Fibroblast of pulmonary artery (primary cell): ENCODE results near the gene TFEB.

ENCODE experiments used
- DNase-seq: peaks from one replicate; pipeline ENCODE4 v3.0.0-alpha.2; 2010; ENCODE audit warnings: low read depth
- H3K4me3 ChIP-seq: replicated peaks from 2 replicates; pipeline ENCODE4 v1.5.1; 2011; ENCODE audit warnings: low read depth, mild to moderate bottlenecking, control low read depth, low read length, moderate library complexity
- CTCF ChIP-seq: IDR thresholded peaks from 2 replicates; pipeline ENCODE4 v1.5.1; 2011; ENCODE audit warnings: mild to moderate bottlenecking, control low read depth, low read length, inconsistent platforms; ENCODE audit errors: missing control alignments

TFEB gene

GRCh38 chr6:41731561-41732086 lies 3.8 kb downstream of the TFEB start:
- no peak overlapping the region for H3K4me3 ChIP-seq
- DNase-seq = no peak
- TF ChIP-seq CTCF = no peak

GRCh38 chr6:41730531-41731436 lies 4.6 kb downstream of the TFEB start:
- no peak overlapping the region for H3K4me3 ChIP-seq
- DNase-seq = no peak
- no peak for TF ChIP-seq CTCF

- no peak for TF ChIP-seq CTCF
- H3K4me3 ChIP-seq = no peak overlapping the region
These were observed 5.8 kb downstream of the TFEB start for GRCh38 chr6:41729624-41730023.

GRCh38 chr6:41728954-41729353 lies 6.5 kb downstream of the TFEB start:
- no peak overlapping the region for H3K4me3 ChIP-seq
- no peak for TF ChIP-seq CTCF
- DNase-seq = no peak

More at GRCh38 chr6:41729624-41730023, 5.8 kb downstream of the TFEB start:
- no peak for DNase-seq

- no peak overlapping the region for H3K4me3 ChIP-seq
- no peak for TF ChIP-seq CTCF
- DNase-seq = no peak
These were observed 7.1 kb downstream of the TFEB start for GRCh38 chr6:41728073-41728936.

GRCh38 chr6:41727705-41728072 lies 7.7 kb downstream of the TFEB start:
- H3K4me3 ChIP-seq = no peak overlapping the region
- no peak for TF ChIP-seq CTCF
- no peak for DNase-seq
